CD8-positive, alpha-beta memory T cell (primary cell): ENCODE measurements around the gene TMEM151A. TPM values are rescaled to one million over a fixed set of nuclear protein-coding genes. Genes with fewer than 3 reads are reported as not detected.

ENCODE experiments used
- CTCF ChIA-PET: fragments of 350-600 bp; sonication (Branson Sonifier 250); formaldehyde crosslinking; loops from one replicate; lab custom pipeline; 2021; ENCODE audit warnings: antibody characterized with exemption; lab: Charles Lee
- POLR2A ChIA-PET: fragments of 350-600 bp; sonication (Branson Sonifier 250); formaldehyde crosslinking; loops from one replicate; lab custom pipeline; 2021; ENCODE audit warnings: antibody characterized with exemption; lab: Charles Lee
- DNase-seq, 5 donors: peaks; one replicate each; pipeline versions ENCODE4 v3.0.0 to v3.0.0-alpha.2; 2020 to 2022; ENCODE audit warnings: mixed read lengths in 1 of 5
- H3K27ac ChIP-seq: one replicate; pipeline ENCODE4 v1.7.0; 2013; ENCODE audit warnings: low read depth, mild to moderate bottlenecking, low read length, moderate library complexity
- H3K27me3 ChIP-seq: 2 replicates; pipeline ENCODE4 v1.7.0; 2013; ENCODE audit warnings: low read length, mild to moderate bottlenecking; ENCODE audit not compliant: insufficient read depth, poor library complexity, severe bottlenecking
- H3K36me3 ChIP-seq: 2 replicates; pipeline ENCODE4 v1.7.0; 2013; ENCODE audit warnings: mild to moderate bottlenecking, low read length, moderate library complexity; ENCODE audit not compliant: insufficient read depth
- H3K4me1 ChIP-seq: 2 replicates; pipeline ENCODE4 v1.7.0; 2013; ENCODE audit warnings: mild to moderate bottlenecking, low read length, moderate library complexity; ENCODE audit not compliant: insufficient read depth
- H3K4me3 ChIP-seq: 2 replicates; pipeline ENCODE4 v1.7.0; 2013; ENCODE audit warnings: mild to moderate bottlenecking, low read length
- H3K9me3 ChIP-seq: 2 replicates; pipeline ENCODE4 v1.7.0; 2013; ENCODE audit warnings: mild to moderate bottlenecking, low read length
- H3K27ac Mint-ChIP-seq, 8 donors: one replicate each; pipeline ENCODE4 v1.8.0; 2020 to 2021; ENCODE audit warnings: mixed read lengths in 8 of 8, mild to moderate bottlenecking in 6 of 8, inconsistent platforms in 3 of 8, moderate library complexity in 3 of 8
- H3K27me3 Mint-ChIP-seq, 2 donors: one replicate each; pipeline ENCODE4 v1.8.0; 2020 to 2021; ENCODE audit warnings: mixed read lengths in 2 of 2, mild to moderate bottlenecking in 1 of 2, moderate library complexity in 1 of 2
- H3K36me3 Mint-ChIP-seq, 3 donors: one replicate each; pipeline ENCODE4 v1.8.0; 2020 to 2021; ENCODE audit warnings: mixed read lengths in 3 of 3, inconsistent platforms in 1 of 3, mild to moderate bottlenecking in 1 of 3
- H3K4me1 Mint-ChIP-seq, 3 donors: one replicate each; pipeline ENCODE4 v1.8.0; 2020 to 2021; ENCODE audit warnings: mixed read lengths in 3 of 3, inconsistent platforms in 1 of 3, mild to moderate bottlenecking in 1 of 3
- H3K4me3 Mint-ChIP-seq, 7 donors: one replicate each; pipeline ENCODE4 v1.8.0; 2020 to 2021; ENCODE audit warnings: mixed read lengths in 7 of 7, mild to moderate bottlenecking in 6 of 7, moderate library complexity in 4 of 7, inconsistent platforms in 2 of 7
- H3K9me3 Mint-ChIP-seq, 5 donors: one replicate each; pipeline ENCODE4 v1.8.0; 2020 to 2022; ENCODE audit warnings: mixed read lengths in 5 of 5, mild to moderate bottlenecking in 3 of 5, moderate library complexity in 2 of 5, inconsistent platforms in 1 of 5
- polyA plus RNA-seq: library from polyadenylated mRNA; unstranded; fragments of 300-500 nt; fragmentation: Illumina TruSeq; gene quantifications from one replicate; pipeline ENCODE4 v1.2.3, GENCODE V29; 2021
- total RNA-seq, 2 experiments: library from RNA; stranded (reverse); gene quantifications; one replicate each; pipeline ENCODE4 v1.2.3, GENCODE V29; 2021

The TMEM151A gene
- total and polyA plus RNA-seq, 3 experiments from 2014 or later, result not detected

- peaks cover 27 to 47% (median 35%) of the 10 kb centered on the region in 3 donors for H3K4me1 Mint-ChIP-seq
- ChIA-PET CTCF (interaction anchor here (0.8 to 5.3 kb wide), 9 partner anchors 7 to 405 kb away, joined by 3 to 39 read pairs (median 3); partner anchors contain the start of gene MRPL11), POLR2A (interaction anchor here (0.6 to 1.8 kb wide), 18 partner anchors 9 to 669 kb away, joined by 3 to 19 read pairs (median 4); partner anchors contain the start of genes B4GAT1, NPAS4, RAB1B and RBM4)
- peak overlapping the region; percentile 73 for H3K4me3 ChIP-seq
- no peaks in the 10 kb centered on the region for H3K36me3 ChIP-seq
- peaks cover 15% of the 10 kb centered on the region for H3K27me3 ChIP-seq
- peak in 3 of 5 donors; percentile 63 to 86 (median 70) for DNase-seq
- peak overlapping the region; percentile 84 to 96 (median 87) for H3K4me3 Mint-ChIP-seq
- peaks cover 28% of the 10 kb centered on the region for H3K4me1 ChIP-seq
- H3K36me3 Mint-ChIP-seq, result peaks cover 0 to 7% (median 4%) of the 10 kb centered on the region in 3 donors
- peak overlapping the region; percentile 81 to 97 (median 90) for H3K27ac Mint-ChIP-seq
- peak overlapping the region; percentile 93 for H3K27ac ChIP-seq
- peaks cover 11 to 20% of the 10 kb centered on the region in 2 donors for H3K27me3 Mint-ChIP-seq
- H3K9me3 Mint-ChIP-seq, result no peaks in the 10 kb centered on the region
- H3K9me3 ChIP-seq, result no peaks in the 10 kb centered on the region
These were observed 2.0 kb upstream of the TMEM151A start for GRCh38 chr11:66289548-66290329.

GRCh38 chr11:66290330-66290621, 1.4 kb upstream of the TMEM151A start:
- peak overlapping the region in 6 of 8 donors; percentile 5 to 90 (median 74) for H3K27ac Mint-ChIP-seq
- H3K4me3 Mint-ChIP-seq, result peak overlapping the region; percentile 84 to 96 (median 87)
- H3K4me1 Mint-ChIP-seq, result peaks cover 27 to 47% (median 35%) of the 10 kb centered on the region in 3 donors
- no peak overlapping the region for H3K4me3 ChIP-seq
- H3K27ac ChIP-seq, result no peak overlapping the region
- ChIA-PET CTCF (interaction anchor here (1.5 to 5.3 kb wide), 2 partner anchors 8 to 21 kb away, joined by 6 to 39 read pairs; no protein-coding TSS in a partner anchor), POLR2A (interaction anchor here (1.5 kb wide), 1 partner anchor 29 kb away, joined by 3 read pairs; no protein-coding TSS in a partner anchor)
- H3K9me3 ChIP-seq, result no peaks in the 10 kb centered on the region
- no peak for DNase-seq
- H3K9me3 Mint-ChIP-seq, result no peaks in the 10 kb centered on the region
- H3K36me3 Mint-ChIP-seq, result peaks cover 0 to 7% (median 4%) of the 10 kb centered on the region in 3 donors
- no peaks in the 10 kb centered on the region for H3K36me3 ChIP-seq
- H3K4me1 ChIP-seq, result peaks cover 28% of the 10 kb centered on the region
- peaks cover 11 to 20% of the 10 kb centered on the region in 2 donors for H3K27me3 Mint-ChIP-seq
- peaks cover 15% of the 10 kb centered on the region for H3K27me3 ChIP-seq

- no peaks in the 10 kb centered on the region for H3K9me3 Mint-ChIP-seq
- peak overlapping the region in 4 of 7 donors; percentile 27 to 87 (median 86) for H3K4me3 Mint-ChIP-seq
- Histone ChIP-seq H3K4me1 (peaks cover 28% of the 10 kb centered on the region), H3K4me3 (no peak overlapping the region), H3K27me3 (peaks cover 15% of the 10 kb centered on the region), H3K27ac (no peak overlapping the region), H3K9me3 (no peaks in the 10 kb centered on the region), H3K36me3 (no peaks in the 10 kb centered on the region)
- CTCF ChIA-PET, result interaction anchor here (0.8 to 5.3 kb wide), 4 partner anchors 9 to 511 kb away, joined by 3 to 39 read pairs (median 6); no protein-coding TSS in a partner anchor
- peaks cover 13 to 23% of the 10 kb centered on the region in 2 donors for H3K27me3 Mint-ChIP-seq
- no peak for DNase-seq
- POLR2A ChIA-PET, result interaction anchor here (0.5 to 1.4 kb wide), 6 partner anchors 9 to 1489 kb away, joined by 3 to 4 read pairs (median 4); partner anchors contain the start of genes MRPL11 and PELI3
- peaks cover 0 to 5% (median 4%) of the 10 kb centered on the region in 3 donors for H3K36me3 Mint-ChIP-seq
- peaks cover 25 to 47% (median 35%) of the 10 kb centered on the region in 3 donors for H3K4me1 Mint-ChIP-seq
- peak overlapping the region in 1 of 8 donors; percentile 81 for H3K27ac Mint-ChIP-seq
These were observed 390 bp upstream of the TMEM151A start for GRCh38 chr11:66291303-66291705.

- DNase-seq, result no peak
- Histone ChIP-seq H3K27ac (no peak overlapping the region), H3K4me1 (peaks cover 18% of the 10 kb centered on the region), H3K27me3 (peaks cover 15% of the 10 kb centered on the region), H3K4me3 (no peak overlapping the region), H3K36me3 (no peaks in the 10 kb centered on the region), H3K9me3 (no peaks in the 10 kb centered on the region)
- Mint-ChIP-seq H3K27me3 (peaks cover 14 to 24% of the 10 kb centered on the region in 2 donors), H3K27ac (peak overlapping the region in 3 of 8 donors; percentile 29 to 44 (median 37)), H3K4me3 (peak overlapping the region; percentile 33 to 80 (median 69)), H3K36me3 (peaks cover 0 to 5% (median 4%) of the 10 kb centered on the region in 3 donors), H3K4me1 (peaks cover 23 to 36% (median 27%) of the 10 kb centered on the region in 3 donors), H3K9me3 (no peaks in the 10 kb centered on the region)
- POLR2A ChIA-PET, result no interaction called here
- CTCF ChIA-PET, result no interaction called here
These were observed 1.0 kb downstream of the TMEM151A start for GRCh38 chr11:66292543-66293332.

GRCh38 chr11:66293352-66293751, 1.7 kb downstream of the TMEM151A start:
- Mint-ChIP-seq H3K9me3 (no peaks in the 10 kb centered on the region), H3K27me3 (peaks cover 14 to 24% of the 10 kb centered on the region in 2 donors), H3K4me3 (peak overlapping the region in 3 of 7 donors; percentile 3 to 80 (median 49)), H3K36me3 (peaks cover 0 to 4% (median 4%) of the 10 kb centered on the region in 3 donors), H3K4me1 (peaks cover 23 to 30% (median 27%) of the 10 kb centered on the region in 3 donors), H3K27ac (no peak overlapping the region)
- Histone ChIP-seq H3K4me1 (peaks cover 11% of the 10 kb centered on the region), H3K36me3 (no peaks in the 10 kb centered on the region), H3K27me3 (peaks cover 15% of the 10 kb centered on the region), H3K27ac (no peak overlapping the region), H3K4me3 (no peak overlapping the region), H3K9me3 (no peaks in the 10 kb centered on the region)
- DNase-seq, result no peak
- CTCF ChIA-PET, result no interaction called here
- POLR2A ChIA-PET, result no interaction called here

GRCh38 chr11:66293777-66294625, 2.3 kb downstream of the TMEM151A start:
- Histone ChIP-seq H3K9me3 (no peaks in the 10 kb centered on the region), H3K4me1 (peaks cover 9% of the 10 kb centered on the region), H3K36me3 (no peaks in the 10 kb centered on the region), H3K27ac (no peak overlapping the region), H3K27me3 (peaks cover 15% of the 10 kb centered on the region), H3K4me3 (no peak overlapping the region)
- CTCF ChIA-PET, result no interaction called here
- Mint-ChIP-seq H3K27me3 (peaks cover 14 to 24% of the 10 kb centered on the region in 2 donors), H3K4me3 (peak overlapping the region in 1 of 7 donors; percentile 49), H3K4me1 (peaks cover 23 to 27% (median 26%) of the 10 kb centered on the region in 3 donors), H3K27ac (no peak overlapping the region), H3K36me3 (peaks cover 0 to 4% (median 2%) of the 10 kb centered on the region in 3 donors), H3K9me3 (no peaks in the 10 kb centered on the region)
- DNase-seq, result no peak
- POLR2A ChIA-PET, result no interaction called here
